CD8-positive, alpha-beta memory T cell (primary cell): Measurements from ENCODE around the gene VWA8. TPM values are rescaled to one million over a fixed set of nuclear protein-coding genes. Genes with fewer than 3 reads are reported as not detected.
"Not testable (repeated sequence)": the region's sequence is repeated elsewhere in the genome, so short reads cannot be mapped to it uniquely, and the experiment has no call there.

Experiments
- CTCF ChIA-PET: fragments of 350-600 bp; sonication (Branson Sonifier 250); formaldehyde crosslinking; loops from one replicate; lab custom pipeline; 2021; ENCODE audit warnings: antibody characterized with exemption; lab: Charles Lee
- POLR2A ChIA-PET: fragments of 350-600 bp; sonication (Branson Sonifier 250); formaldehyde crosslinking; loops from one replicate; lab custom pipeline; 2021; ENCODE audit warnings: antibody characterized with exemption; lab: Charles Lee
- DNase-seq, 5 donors: peaks; one replicate each; pipeline versions ENCODE4 v3.0.0 to v3.0.0-alpha.2; 2020 to 2022; ENCODE audit warnings: mixed read lengths in 1 of 5
- H3K27ac ChIP-seq: one replicate; pipeline ENCODE4 v1.7.0; 2013; ENCODE audit warnings: low read depth, mild to moderate bottlenecking, low read length, moderate library complexity
- H3K27me3 ChIP-seq: 2 replicates; pipeline ENCODE4 v1.7.0; 2013; ENCODE audit warnings: low read length, mild to moderate bottlenecking; ENCODE audit not compliant: insufficient read depth, poor library complexity, severe bottlenecking
- H3K36me3 ChIP-seq: 2 replicates; pipeline ENCODE4 v1.7.0; 2013; ENCODE audit warnings: mild to moderate bottlenecking, low read length, moderate library complexity; ENCODE audit not compliant: insufficient read depth
- H3K4me1 ChIP-seq: 2 replicates; pipeline ENCODE4 v1.7.0; 2013; ENCODE audit warnings: mild to moderate bottlenecking, low read length, moderate library complexity; ENCODE audit not compliant: insufficient read depth
- H3K4me3 ChIP-seq: 2 replicates; pipeline ENCODE4 v1.7.0; 2013; ENCODE audit warnings: mild to moderate bottlenecking, low read length
- H3K9me3 ChIP-seq: 2 replicates; pipeline ENCODE4 v1.7.0; 2013; ENCODE audit warnings: mild to moderate bottlenecking, low read length
- H3K27ac Mint-ChIP-seq, 8 donors: one replicate each; pipeline ENCODE4 v1.8.0; 2020 to 2021; ENCODE audit warnings: mixed read lengths in 8 of 8, mild to moderate bottlenecking in 6 of 8, inconsistent platforms in 3 of 8, moderate library complexity in 3 of 8
- H3K27me3 Mint-ChIP-seq, 2 donors: one replicate each; pipeline ENCODE4 v1.8.0; 2020 to 2021; ENCODE audit warnings: mixed read lengths in 2 of 2, mild to moderate bottlenecking in 1 of 2, moderate library complexity in 1 of 2
- H3K36me3 Mint-ChIP-seq, 3 donors: one replicate each; pipeline ENCODE4 v1.8.0; 2020 to 2021; ENCODE audit warnings: mixed read lengths in 3 of 3, inconsistent platforms in 1 of 3, mild to moderate bottlenecking in 1 of 3
- H3K4me1 Mint-ChIP-seq, 3 donors: one replicate each; pipeline ENCODE4 v1.8.0; 2020 to 2021; ENCODE audit warnings: mixed read lengths in 3 of 3, inconsistent platforms in 1 of 3, mild to moderate bottlenecking in 1 of 3
- H3K4me3 Mint-ChIP-seq, 7 donors: one replicate each; pipeline ENCODE4 v1.8.0; 2020 to 2021; ENCODE audit warnings: mixed read lengths in 7 of 7, mild to moderate bottlenecking in 6 of 7, moderate library complexity in 4 of 7, inconsistent platforms in 2 of 7
- H3K9me3 Mint-ChIP-seq, 5 donors: one replicate each; pipeline ENCODE4 v1.8.0; 2020 to 2022; ENCODE audit warnings: mixed read lengths in 5 of 5, mild to moderate bottlenecking in 3 of 5, moderate library complexity in 2 of 5, inconsistent platforms in 1 of 5
- polyA plus RNA-seq: library from polyadenylated mRNA; unstranded; fragments of 300-500 nt; fragmentation: Illumina TruSeq; gene quantifications from one replicate; pipeline ENCODE4 v1.2.3, GENCODE V29; 2021
- total RNA-seq, 2 experiments: library from RNA; stranded (reverse); gene quantifications; one replicate each; pipeline ENCODE4 v1.2.3, GENCODE V29; 2021

The VWA8 gene
- total and polyA plus RNA-seq, 3 experiments from 2014 or later = 6.9 to 21.3 (median 21.2) TPM

DNA sequence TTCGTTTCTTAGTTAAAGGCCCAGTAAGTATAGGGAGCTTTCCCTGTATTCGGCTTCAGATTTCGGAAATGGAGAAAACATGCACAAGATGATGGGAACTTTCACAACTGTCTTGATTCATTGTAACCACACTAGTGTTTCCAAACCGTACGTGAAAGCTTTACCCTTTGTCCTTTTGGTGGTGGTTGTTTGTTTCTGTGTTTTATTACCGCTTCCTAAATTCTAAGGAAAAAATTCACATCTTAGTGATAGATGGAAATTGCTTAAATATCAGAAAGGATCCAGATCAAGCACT lies 504 bp upstream of the VWA8 start:
- Mint-ChIP-seq H3K27ac (peak overlapping the region; percentile 94 to 98 (median 96)), H3K36me3 (peaks cover 0 to 7% (median 0%) of the 10 kb centered on the region in 3 donors), H3K27me3 (peaks cover 1 to 3% of the 10 kb centered on the region in 2 donors), H3K9me3 (no peaks in the 10 kb centered on the region), H3K4me1 (peaks cover 37 to 48% (median 46%) of the 10 kb centered on the region in 3 donors), H3K4me3 (peak overlapping the region; percentile 91 to 98 (median 94))
- H3K4me1 ChIP-seq = peaks cover 23% of the 10 kb centered on the region
- CTCF ChIA-PET = interaction anchor here (0.8 to 1.2 kb wide), 2 partner anchors 84 to 87 kb away, joined by 3 read pairs; partner anchors contain the start of gene DGKH
- H3K27ac ChIP-seq = peak overlapping the region; percentile 79
- peak overlapping the region; percentile 95 for H3K4me3 ChIP-seq
- H3K27me3 ChIP-seq = no peaks in the 10 kb centered on the region
- H3K9me3 ChIP-seq = no peaks in the 10 kb centered on the region
- no peaks in the 10 kb centered on the region for H3K36me3 ChIP-seq
- DNase-seq = no peak
- POLR2A ChIA-PET = interaction anchor here (0.7 to 1.1 kb wide), 4 partner anchors 45 to 122 kb away, joined by 3 to 4 read pairs (median 4); no protein-coding TSS in a partner anchor

DNA sequence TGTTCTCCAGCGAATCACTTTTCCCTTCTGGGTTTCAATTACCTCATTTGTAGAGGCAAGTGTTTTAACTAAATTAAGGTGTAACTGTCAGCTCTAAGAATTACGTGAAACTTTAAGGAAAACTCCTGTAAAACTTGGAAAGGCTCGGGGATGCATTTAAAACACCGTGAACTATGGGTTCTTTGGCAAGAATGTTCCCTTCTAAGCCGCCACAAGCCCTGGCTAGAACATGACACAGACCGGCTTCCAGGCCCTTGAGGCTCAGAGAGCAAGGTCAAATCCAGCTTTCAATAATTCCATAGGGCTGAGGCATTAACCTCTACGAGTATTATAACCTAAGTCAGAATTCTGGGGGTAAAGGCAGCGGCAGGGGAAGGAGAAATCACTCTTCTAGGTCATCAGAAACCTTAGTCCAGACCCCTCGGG lies 685 bp downstream of the VWA8 start:
- Mint-ChIP-seq H3K9me3 (no peaks in the 10 kb centered on the region), H3K36me3 (peaks cover 0 to 7% (median 0%) of the 10 kb centered on the region in 3 donors), H3K4me3 (peak overlapping the region; percentile 91 to 98 (median 94)), H3K27ac (peak overlapping the region; percentile 71 to 97 (median 86)), H3K27me3 (peaks cover 1 to 3% of the 10 kb centered on the region in 2 donors), H3K4me1 (peaks cover 37 to 60% (median 46%) of the 10 kb centered on the region in 3 donors)
- Histone ChIP-seq H3K27ac (peak overlapping the region; percentile 79), H3K4me3 (peak overlapping the region; percentile 95), H3K9me3 (no peaks in the 10 kb centered on the region), H3K27me3 (no peaks in the 10 kb centered on the region), H3K4me1 (peaks cover 23% of the 10 kb centered on the region), H3K36me3 (no peaks in the 10 kb centered on the region)
- CTCF ChIA-PET = interaction anchor here (1.0 to 1.2 kb wide), 2 partner anchors 12 to 85 kb away, joined by 3 to 4 read pairs; no protein-coding TSS in a partner anchor
- no peak for DNase-seq
- POLR2A ChIA-PET = no interaction called here

DNA sequence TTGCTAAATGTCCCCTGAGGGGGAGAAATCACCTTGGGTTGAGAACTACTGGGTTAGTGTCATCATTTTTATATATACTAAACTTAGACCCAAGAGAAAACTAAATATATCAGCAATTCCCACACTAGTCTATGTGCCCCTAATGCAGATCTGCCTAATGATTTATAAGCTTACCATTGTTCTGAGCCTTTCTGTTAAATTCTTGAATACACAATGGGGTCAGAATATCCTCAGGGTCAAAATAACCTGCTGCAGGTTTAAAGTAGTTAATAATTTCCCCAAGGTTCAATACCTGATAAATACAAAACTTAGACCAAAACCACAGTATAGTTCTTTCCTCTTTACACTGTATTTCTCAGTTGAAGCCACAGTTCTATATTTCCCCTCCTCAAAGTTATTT lies 4.6 kb downstream of the VWA8 start:
- CTCF ChIA-PET = no interaction called here
- H3K36me3 ChIP-seq = no peaks in the 10 kb centered on the region
- Mint-ChIP-seq H3K36me3 (peaks cover 0 to 11% (median 4%) of the 10 kb centered on the region in 3 donors), H3K27me3 (no peaks in the 10 kb centered on the region), H3K4me1 (peaks cover 46 to 78% (median 62%) of the 10 kb centered on the region in 3 donors), H3K9me3 (no peaks in the 10 kb centered on the region), H3K27ac (peak overlapping the region in 2 of 8 donors; percentile 5 to 40), H3K4me3 (no peak overlapping the region)
- H3K27ac ChIP-seq = no peak overlapping the region
- DNase-seq = no peak
- POLR2A ChIA-PET = no interaction called here
- H3K9me3 ChIP-seq = no peaks in the 10 kb centered on the region
- H3K4me1 ChIP-seq = peaks cover 16% of the 10 kb centered on the region
- no peaks in the 10 kb centered on the region for H3K27me3 ChIP-seq
- H3K4me3 ChIP-seq = no peak overlapping the region

DNA sequence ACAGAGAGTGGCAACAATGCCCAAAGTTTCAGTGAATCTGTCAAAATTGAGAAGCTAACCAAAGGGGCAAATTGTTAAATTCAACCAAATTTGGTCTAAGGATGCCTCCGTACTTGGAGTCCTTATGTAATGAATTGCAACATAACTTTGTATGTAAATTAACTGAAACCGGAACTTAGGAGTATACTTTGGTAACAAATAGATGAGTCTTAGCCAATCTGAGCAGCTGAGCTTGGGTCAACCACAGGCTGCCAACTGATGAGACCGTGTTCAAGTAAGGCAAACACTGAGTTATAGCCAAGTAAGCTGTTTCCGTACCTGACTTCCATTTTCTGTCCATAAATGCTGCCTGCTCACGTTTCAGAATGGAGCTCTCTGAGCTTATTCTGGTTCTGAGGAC lies 5.3 kb downstream of the VWA8 start:
- CTCF ChIA-PET = no interaction called here
- H3K4me1 Mint-ChIP-seq = peaks cover 45 to 79% (median 61%) of the 10 kb centered on the region in 3 donors

DNA sequence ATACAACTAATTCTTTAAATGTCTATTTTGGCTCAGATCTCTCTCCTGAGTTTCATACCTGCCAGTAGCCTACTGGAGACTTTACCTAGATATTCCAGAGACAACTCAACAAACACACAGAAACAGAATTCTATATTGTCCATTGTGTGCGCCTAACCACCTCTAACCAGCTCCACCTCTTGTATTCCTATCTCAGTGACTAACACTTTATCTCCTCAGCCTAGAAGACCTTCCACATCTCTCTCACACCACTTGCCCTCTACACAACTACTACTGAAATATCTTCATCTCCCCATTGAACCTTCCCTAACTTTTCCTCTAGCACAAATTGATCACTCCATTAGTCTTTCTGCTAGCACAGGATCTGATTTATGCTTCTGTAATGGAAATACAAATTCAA lies 6.7 kb downstream of the VWA8 start:
- no peak overlapping the region for H3K4me3 Mint-ChIP-seq
- Histone ChIP-seq H3K27me3 (no peaks in the 10 kb centered on the region), H3K36me3 (no peaks in the 10 kb centered on the region), H3K9me3 (no peaks in the 10 kb centered on the region), H3K27ac (no peak overlapping the region), H3K4me3 (no peak overlapping the region), H3K4me1 (peaks cover 6% of the 10 kb centered on the region)
- H3K27ac Mint-ChIP-seq = peak overlapping the region in 4 of 8 donors; percentile 5 to 89 (median 38)
- DNase-seq = no peak
- ChIA-PET POLR2A (interaction anchor here (0.6 kb wide), 1 partner anchor 23 kb away, joined by 3 read pairs; no protein-coding TSS in a partner anchor), CTCF (no interaction called here)
- no peaks in the 10 kb centered on the region for H3K27me3 Mint-ChIP-seq
- no peaks in the 10 kb centered on the region for H3K9me3 Mint-ChIP-seq
- peaks cover 4 to 10% (median 7%) of the 10 kb centered on the region in 3 donors for H3K36me3 Mint-ChIP-seq
- H3K4me1 Mint-ChIP-seq = peaks cover 36 to 72% (median 48%) of the 10 kb centered on the region in 3 donors

More for the DNA sequence above, 5.3 kb downstream of the VWA8 start:
- no peaks in the 10 kb centered on the region for H3K36me3 ChIP-seq
- H3K27me3 Mint-ChIP-seq = no peaks in the 10 kb centered on the region
- peaks cover 14% of the 10 kb centered on the region for H3K4me1 ChIP-seq
- H3K9me3 Mint-ChIP-seq = no peaks in the 10 kb centered on the region
- no peak overlapping the region for H3K4me3 Mint-ChIP-seq
- H3K27ac ChIP-seq = no peak overlapping the region
- POLR2A ChIA-PET = no interaction called here
- no peak for DNase-seq
- no peaks in the 10 kb centered on the region for H3K9me3 ChIP-seq
- H3K4me3 ChIP-seq = no peak overlapping the region
- no peaks in the 10 kb centered on the region for H3K27me3 ChIP-seq
- H3K36me3 Mint-ChIP-seq = peaks cover 0 to 10% (median 4%) of the 10 kb centered on the region in 3 donors
- H3K27ac Mint-ChIP-seq = no peak overlapping the region

DNA sequence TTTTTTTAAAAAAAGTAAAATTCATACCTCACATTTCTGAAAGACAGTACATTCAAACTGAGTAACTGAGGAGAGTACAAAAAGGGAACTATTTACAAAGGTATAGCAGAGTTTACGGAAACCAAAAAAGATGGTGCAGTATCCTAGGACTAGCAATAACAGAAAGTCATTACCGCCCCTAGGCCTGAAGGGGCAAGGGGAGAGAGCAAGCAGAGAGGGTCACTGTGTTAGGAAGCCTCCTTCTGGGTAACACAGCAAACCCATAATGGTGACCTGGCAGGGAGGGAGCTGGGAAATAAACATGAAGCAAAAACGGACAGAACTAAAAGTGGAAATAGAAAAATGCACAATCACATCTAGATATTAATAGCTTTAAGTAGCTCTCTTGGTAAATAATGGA lies 8.2 kb downstream of the VWA8 start:
- ChIA-PET POLR2A (interaction anchor here (0.6 kb wide), 1 partner anchor 22 kb away, joined by 6 read pairs; no protein-coding TSS in a partner anchor), CTCF (no interaction called here)
- Mint-ChIP-seq H3K36me3 (peaks cover 11 to 23% (median 12%) of the 10 kb centered on the region in 3 donors), H3K4me3 (no peak overlapping the region), H3K27me3 (no peaks in the 10 kb centered on the region), H3K9me3 (no peaks in the 10 kb centered on the region), H3K27ac (peak overlapping the region in 3 of 8 donors; percentile 64 to 71 (median 71)), H3K4me1 (peaks cover 25 to 61% (median 33%) of the 10 kb centered on the region in 3 donors)
- Histone ChIP-seq H3K4me3 (no peak overlapping the region), H3K4me1 (no peaks in the 10 kb centered on the region), H3K27me3 (no peaks in the 10 kb centered on the region), H3K9me3 (no peaks in the 10 kb centered on the region), H3K27ac (no peak overlapping the region), H3K36me3 (no peaks in the 10 kb centered on the region)
- no peak for DNase-seq

DNA sequence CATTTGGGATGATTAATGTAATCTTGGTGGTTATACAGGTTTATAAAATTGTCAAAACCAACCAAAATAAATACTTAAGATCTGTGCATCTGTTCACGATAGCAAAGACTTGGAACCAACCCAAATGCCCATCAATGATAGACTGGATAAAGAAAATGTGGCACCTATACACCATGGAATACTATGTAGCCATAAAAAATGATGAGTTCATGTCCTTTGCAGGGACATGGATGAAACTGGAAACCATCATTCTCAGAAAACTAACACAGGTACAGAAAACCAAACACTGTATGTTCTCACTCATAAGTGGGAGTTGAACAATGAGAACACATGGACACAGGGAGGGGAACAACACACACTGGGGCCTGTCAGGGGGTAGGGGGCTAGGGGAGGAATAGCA lies 11.8 kb downstream of the VWA8 start:
- peaks cover 14 to 26% (median 23%) of the 10 kb centered on the region in 5 donors for H3K9me3 Mint-ChIP-seq
- H3K4me3 ChIP-seq, H3K9me3 ChIP-seq, H3K27me3 Mint-ChIP-seq, CTCF ChIA-PET, H3K27me3 ChIP-seq, H3K4me1 ChIP-seq, H3K27ac ChIP-seq, H3K36me3 ChIP-seq, DNase-seq, POLR2A ChIA-PET, H3K4me3 Mint-ChIP-seq: not testable (repeated sequence)
- H3K36me3 Mint-ChIP-seq = peaks cover 37 to 54% (median 43%) of the 10 kb centered on the region in 3 donors
- peaks cover 23 to 39% (median 38%) of the 10 kb centered on the region in 3 donors for H3K4me1 Mint-ChIP-seq
- H3K27ac Mint-ChIP-seq = peak overlapping the region in 2 of 8 donors; percentile 10 to 21

DNA sequence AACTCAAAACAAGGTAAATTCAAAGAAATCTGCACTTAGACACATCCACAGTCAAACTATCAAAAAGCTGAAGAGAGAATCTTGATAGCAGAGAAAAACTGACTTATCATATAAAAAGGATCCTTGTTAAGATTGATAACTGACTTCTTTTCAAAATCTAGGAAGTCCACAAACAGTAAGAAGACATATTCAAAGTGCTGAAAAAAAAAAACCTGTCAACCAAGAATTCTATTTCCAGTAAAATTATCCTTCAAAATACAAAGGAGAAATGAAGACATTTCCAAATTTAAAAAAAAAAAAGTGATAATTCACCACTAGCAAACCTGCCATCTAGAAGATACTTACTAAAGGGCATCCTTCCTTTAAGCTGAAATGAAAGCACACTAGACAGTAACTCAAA lies 15.0 kb downstream of the VWA8 start:
- H3K4me1 ChIP-seq = no peaks in the 10 kb centered on the region
- no peaks in the 10 kb centered on the region for H3K9me3 ChIP-seq
- no peaks in the 10 kb centered on the region for H3K36me3 ChIP-seq
- no peak for DNase-seq
- no peaks in the 10 kb centered on the region for H3K27me3 ChIP-seq
- Mint-ChIP-seq H3K27ac (peak overlapping the region in 1 of 8 donors; percentile 21), H3K27me3 (no peaks in the 10 kb centered on the region), H3K9me3 (peaks cover 14 to 26% (median 23%) of the 10 kb centered on the region in 5 donors), H3K36me3 (peaks cover 33 to 59% (median 46%) of the 10 kb centered on the region in 3 donors), H3K4me3 (no peak overlapping the region), H3K4me1 (peaks cover 16 to 27% (median 17%) of the 10 kb centered on the region in 3 donors)
- H3K27ac ChIP-seq = no peak overlapping the region
- H3K4me3 ChIP-seq = no peak overlapping the region
- POLR2A ChIA-PET = no interaction called here
- CTCF ChIA-PET = no interaction called here
